HG03095 (cell line): ENCODE results near the gene FOXN4.

Experiments
- ATAC-seq: cut with Tn5 transposase; IDR thresholded peaks from one replicate; pipeline ENCODE4 v1.9.1; 2021; ENCODE audit warnings: moderate library complexity; ENCODE audit not compliant: unreplicated experiment

The FOXN4 gene

GRCh38 chr12:109307051-109307450 is 2.0 kb downstream of the FOXN4 start:
- ATAC-seq, result no peak

DNA sequence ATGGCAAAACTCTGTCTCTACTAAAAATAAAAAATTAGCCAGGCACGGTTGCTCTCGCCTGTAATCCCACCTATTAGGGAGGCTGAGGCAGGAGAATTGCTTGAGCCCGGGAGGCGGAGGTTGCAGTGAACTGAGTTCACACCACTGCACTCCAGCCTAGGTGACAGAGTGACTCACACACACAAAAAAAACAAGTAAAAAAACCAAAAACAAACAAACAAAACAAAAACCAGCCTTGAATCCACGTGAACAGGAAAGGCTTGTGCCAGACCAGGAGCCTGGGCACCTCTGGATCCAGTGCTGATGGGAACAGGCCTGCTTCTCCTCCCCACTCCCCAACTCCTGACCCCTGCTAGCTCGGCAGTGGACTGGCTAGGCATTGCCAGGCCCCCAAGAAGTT is 3.5 kb downstream of the FOXN4 start:
- no peak for ATAC-seq

DNA sequence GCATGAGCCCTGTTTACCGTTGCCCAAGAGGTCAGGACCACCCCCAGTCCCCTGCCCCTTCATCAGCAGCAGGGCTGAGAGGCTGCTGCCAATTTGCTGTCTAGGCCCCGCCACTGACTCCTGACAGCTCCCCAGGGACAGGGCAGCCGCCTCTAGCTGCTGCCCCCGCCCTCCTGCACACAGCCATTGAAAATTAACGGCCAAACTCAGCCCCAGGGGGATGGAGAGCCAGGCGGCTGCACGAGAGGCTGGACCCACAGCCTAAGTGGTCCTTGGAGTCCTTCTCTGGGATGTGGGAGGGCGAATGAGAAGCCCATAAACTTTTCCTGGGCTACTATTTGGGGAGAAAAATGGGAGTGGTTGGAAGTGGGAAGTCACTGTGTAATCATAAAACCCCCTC is 4.6 kb downstream of the FOXN4 start:
- no peak for ATAC-seq

GRCh38 chr12:109302770-109303169 is 6.3 kb downstream of the FOXN4 start:
- no peak for ATAC-seq

DNA sequence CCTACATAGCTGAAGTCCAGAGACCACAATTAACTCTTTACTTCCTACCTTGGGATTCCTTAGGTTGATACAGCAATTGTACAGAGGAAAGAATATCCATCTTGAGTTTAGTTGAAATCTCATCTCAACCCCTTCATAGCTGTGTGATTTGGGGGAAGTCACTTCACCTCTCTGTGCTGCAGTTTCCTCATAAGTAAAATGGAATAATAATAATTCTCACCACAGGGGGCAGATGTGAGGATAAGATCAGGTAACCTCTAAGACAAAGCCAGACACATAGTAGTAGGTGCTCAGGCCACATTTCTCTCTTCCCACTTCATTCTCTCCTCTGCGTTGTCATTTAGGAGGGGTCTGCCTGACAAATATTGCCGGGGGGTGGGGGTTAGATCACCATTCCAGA is 6.7 kb downstream of the FOXN4 start:
- ATAC-seq, result no peak

DNA sequence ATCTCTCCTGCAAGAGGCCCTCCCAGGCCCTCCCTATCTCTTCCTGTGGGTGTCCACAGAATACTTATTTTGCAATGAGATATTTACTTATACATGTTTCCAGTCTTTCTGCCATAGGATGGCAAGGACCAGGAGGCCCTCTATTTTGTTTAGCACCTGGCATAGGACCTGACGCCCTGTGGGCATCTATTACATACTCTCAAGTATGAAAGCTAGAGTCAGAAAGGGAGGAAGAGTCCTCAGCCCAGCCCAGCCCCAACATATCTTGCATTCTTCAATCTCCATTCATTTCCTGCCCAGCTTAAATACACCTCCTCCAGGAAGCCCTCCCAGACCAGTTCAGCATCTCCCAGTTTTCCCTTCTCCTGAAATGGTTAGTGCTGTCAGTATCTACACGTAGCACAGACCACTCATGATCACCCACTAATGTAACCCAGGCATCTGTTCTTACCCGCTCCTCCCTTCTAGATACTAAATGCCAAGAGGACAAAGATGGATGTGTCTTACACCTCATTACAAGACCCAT is 7.4 kb downstream of the FOXN4 start:
- no peak for ATAC-seq

GRCh38 chr12:109299849-109300248 is 9.2 kb downstream of the FOXN4 start:
- no peak for ATAC-seq

GRCh38 chr12:109296431-109296830 is 12.7 kb downstream of the FOXN4 start:
- no peak for ATAC-seq

- ATAC-seq, result no peak
These were observed 13.2 kb downstream of the FOXN4 start for GRCh38 chr12:109295764-109296425.

- no peak for ATAC-seq
These were observed 14.7 kb downstream of the FOXN4 start for GRCh38 chr12:109294286-109294796.

GRCh38 chr12:109293106-109293505 is 16.0 kb downstream of the FOXN4 start:
- no peak for ATAC-seq

DNA sequence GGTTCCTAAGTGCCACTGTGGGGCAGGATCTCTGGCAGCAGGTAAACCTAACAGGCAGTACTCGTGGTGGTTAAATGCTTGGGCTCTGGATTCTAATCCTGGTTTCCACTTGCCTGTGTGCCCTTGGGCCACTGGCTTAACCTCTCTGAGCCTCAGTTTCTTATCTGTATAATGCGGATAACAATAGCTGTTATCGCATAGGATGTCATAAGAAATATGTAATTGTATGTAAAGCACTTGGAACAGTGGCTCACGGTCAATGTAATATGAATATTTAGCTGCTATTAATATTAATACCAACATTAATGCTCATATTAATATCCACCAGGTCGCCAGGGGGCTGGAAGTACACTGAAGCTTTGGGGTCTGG is 16.8 kb downstream of the FOXN4 start:
- ATAC-seq, result no peak

DNA sequence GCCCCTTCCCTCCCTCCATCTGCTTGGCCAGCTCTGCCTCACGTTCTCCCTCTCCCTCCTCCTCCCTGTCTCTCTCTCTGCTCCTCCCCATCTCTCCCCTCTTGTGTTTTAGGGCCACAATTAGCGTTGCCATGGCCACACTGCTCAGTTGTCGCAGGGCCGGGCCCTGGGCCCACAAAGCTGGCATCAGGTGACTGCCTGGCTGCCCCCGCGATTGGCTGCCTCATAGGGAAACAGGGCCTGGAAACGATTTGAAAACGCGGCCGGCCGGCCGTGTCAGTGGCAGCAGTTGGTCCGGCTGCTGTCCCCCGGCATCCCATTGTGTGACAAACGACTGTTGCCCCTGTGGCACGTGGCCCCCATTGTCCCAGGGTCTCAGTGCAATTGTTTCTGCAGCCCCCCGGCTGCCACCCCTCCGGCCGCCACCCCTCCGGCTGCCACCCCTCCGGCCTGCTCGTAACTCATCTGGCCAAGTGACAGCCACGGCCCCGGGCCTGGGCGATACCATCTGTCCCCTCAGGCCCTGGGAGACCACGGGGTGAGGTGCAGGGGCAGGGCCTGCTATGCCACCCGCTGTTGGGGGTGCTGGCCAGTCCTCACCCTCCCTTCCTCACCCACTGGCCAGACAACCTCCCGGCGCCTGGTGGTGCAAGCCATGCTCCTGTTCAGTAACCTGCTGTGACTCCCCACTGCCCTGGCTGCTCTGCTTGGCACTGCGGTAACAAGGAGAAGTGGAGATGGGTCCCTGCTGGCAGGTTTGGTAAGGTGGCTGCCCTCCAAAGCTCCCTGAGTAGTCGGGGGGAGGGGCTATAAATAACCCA is 17.4 kb downstream of the FOXN4 start:
- ATAC-seq, result no peak

DNA sequence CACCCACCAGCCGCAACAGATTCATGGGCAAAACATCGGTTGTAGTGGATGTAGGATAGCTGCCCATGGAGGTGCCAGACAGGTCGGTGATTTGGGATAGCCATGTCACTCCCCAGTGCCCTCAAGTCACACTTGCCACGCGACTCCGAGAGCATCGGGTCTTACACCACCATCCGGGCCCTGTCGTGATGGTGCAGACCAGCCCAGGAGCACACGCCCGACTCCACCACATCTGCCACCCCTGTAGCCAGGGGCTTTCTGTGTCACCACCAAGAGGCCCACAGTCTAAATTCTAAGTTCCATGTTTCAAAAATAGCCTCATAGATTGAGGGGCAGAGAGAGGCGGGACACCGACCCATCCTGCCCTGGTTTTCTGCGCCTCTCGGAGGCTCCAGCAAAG is 18.0 kb downstream of the FOXN4 start:
- ATAC-seq, result no peak

DNA sequence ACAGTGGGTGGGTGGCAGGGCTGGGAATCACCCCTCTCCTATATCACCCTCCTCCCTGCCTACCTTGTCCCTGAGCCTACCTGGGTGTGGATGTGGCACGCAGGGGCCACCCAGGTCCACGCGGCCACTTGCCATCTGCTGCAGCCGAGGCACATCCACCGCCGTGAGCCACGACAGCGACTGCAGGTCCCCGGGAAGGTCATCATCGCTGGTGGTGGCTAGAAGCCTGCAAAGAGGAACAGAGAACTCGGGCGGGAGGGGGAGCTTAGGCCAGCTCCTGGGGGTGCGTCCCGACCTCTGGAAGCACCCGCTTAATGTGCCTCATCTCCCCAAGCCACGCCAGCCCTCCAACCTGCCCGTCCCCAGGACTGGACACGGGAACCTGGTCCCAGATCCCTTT is 19.0 kb downstream of the FOXN4 start:
- no peak for ATAC-seq

GRCh38 chr12:109289551-109289950 is 19.5 kb downstream of the FOXN4 start:
- no peak for ATAC-seq

- ATAC-seq, result no peak
These were observed 20.1 kb downstream of the FOXN4 start for GRCh38 chr12:109289004-109289403.

- ATAC-seq, result no peak
These were observed 20.5 kb downstream of the FOXN4 start for GRCh38 chr12:109288571-109288970.

DNA sequence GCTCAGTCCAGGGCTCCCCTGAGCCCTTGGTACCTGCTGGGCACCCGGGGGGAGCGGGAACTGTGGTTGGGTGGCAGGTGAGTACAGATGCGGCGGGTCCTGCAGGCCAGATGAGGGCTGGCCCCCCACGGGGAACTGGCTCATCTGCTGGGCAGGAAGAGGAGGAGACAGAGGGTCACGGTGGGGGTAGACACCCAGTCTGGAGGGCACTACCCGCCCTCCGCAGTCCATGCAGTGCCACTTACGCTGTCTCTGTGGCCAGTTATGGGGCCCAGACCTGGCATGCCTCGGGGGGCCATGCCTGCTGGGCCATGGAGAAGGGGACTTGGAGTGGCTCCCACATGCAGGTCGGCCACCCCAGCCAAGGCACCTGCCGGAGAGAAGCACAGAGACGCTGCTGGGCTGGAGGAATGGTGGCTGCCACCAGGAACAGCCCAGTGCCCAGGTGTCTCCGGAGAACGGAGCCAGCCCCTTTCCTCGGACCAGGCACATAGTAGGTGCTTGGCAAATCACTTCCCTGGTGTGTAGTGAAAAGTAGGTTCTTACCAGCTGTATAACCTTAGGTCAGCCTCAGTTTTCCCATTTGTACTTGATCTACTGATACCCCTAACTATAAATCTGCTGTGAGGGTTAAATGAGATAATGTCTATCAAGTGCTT is 21.1 kb downstream of the FOXN4 start:
- no peak for ATAC-seq

DNA sequence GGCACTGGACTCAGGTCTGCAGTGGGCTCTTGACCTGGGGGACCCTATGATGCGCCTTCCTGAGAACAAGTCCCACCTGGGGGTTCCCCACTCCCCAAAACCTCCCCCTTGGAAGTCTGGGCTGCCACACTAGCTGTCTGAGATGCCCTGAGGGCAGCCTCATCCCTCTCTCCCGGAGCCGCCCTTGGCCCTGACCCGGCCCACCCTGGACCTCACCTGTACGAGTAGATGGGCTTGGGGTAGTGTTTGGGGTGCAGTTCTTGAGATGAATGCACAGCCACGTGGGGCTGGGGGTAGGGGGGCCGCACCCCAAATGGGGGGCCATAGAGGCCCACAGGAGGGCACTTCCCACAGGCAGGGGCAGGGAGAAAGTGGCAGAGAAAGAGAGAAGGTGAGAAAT is 21.9 kb downstream of the FOXN4 start:
- no peak for ATAC-seq

DNA sequence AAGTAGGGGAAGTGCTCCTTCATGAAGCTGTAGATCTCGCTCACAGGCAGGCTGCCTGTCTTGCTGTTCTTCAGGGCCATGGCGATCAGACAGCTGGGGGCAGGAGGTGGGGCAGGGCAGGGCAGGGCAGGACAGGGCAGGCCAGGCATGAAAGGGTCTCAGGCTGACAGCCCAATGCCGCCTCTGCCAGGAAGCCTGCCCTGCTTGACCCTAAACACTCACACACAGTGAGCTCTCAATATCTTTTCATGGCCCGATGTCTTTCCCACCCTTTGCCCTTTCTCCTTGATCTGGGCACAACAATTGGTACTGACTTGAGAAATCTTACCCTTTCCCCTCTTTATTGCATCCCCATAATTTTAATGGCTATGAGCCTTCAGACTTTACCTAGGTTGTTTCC is 22.4 kb downstream of the FOXN4 start:
- no peak for ATAC-seq

DNA sequence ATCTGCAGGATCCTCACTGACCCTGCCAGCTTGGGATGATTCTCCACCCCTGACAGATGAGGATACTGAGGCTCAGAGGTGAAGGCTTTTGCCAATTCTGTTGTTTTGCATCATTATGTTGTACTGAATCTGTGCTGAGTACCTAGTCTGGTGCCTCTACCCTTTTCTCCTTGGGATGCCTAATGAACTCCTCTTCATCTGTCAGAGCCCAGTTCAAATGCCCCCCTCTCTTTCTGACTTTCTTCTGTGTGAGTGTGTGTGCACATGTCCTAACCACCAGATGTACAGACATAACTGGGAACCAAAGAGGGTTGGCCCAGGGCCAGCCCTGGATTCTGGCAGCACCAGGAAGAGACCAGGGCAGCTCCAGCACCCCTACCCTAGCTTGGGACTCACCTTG is 22.8 kb downstream of the FOXN4 start:
- ATAC-seq, result no peak
